ENCODE measurements around the gene GNL3. TPM values are rescaled to one million over a fixed set of nuclear protein-coding genes. Genes with fewer than 3 reads are reported as not detected.

GNL3 gene
- total and polyA plus RNA-seq, 2 donors (not counting 3 experiments of a cell fraction or from before 2014, with no cell fraction given): 27.8 to 109 TPM

DNA sequence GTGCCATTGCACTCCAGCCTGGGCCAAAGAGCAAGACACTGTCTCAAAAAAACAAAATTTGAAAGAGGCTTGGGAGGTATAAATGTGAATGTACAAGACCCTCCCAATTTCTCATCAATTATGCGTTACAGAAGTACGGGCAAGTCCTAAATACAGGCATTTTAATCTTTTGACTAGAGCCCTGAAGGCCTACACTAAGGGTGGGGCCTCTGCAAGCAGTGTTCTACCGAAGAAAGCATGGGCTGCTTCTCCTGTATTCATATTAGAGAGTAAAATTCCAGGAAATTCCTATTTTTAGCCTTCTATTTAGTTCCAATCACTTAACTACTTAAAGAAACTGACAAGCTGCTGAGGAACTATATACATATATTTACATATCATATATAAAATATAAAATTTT lies 25.8 kb upstream of the GNL3 start:
- Histone ChIP-seq H3K4me1 (ENCODE audit: control insufficient read depth, extremely low read depth, insufficient read depth, low read length) (peaks cover 6% of the 10 kb centered on the region), H3K9me1 (replicated peaks; ENCODE audit: control insufficient read depth, extremely low read depth, insufficient read depth, low read length) (no peaks in the 10 kb centered on the region), H2AFZ (ENCODE audit: low read depth, low read length) (no peak overlapping the region), H3K27me3 (ENCODE audit: control insufficient read depth in 2 of 2, insufficient read depth in 2 of 2, low read length in 2 of 2) (no peaks in the 10 kb centered on the region), H3K9ac (replicated peaks; ENCODE audit: extremely low read depth, insufficient read depth, low read length) (no peak overlapping the region), H3K4me3 (replicated peaks in 1 of 3; ENCODE audit: insufficient read depth in 1 of 3, low read depth in 1 of 3, low read length in 3 of 3) (no peak overlapping the region), H3K79me2 (ENCODE audit: control insufficient read depth, insufficient read depth, low read length) (no peaks in the 10 kb centered on the region), H4K20me1 (replicated peaks; ENCODE audit: control insufficient read depth, extremely low read depth, insufficient read depth, low read length) (no peaks in the 10 kb centered on the region), H3K36me3 (ENCODE audit: control insufficient read depth in 2 of 2, extremely low read depth in 1 of 2, insufficient read depth in 2 of 2, low read length in 2 of 2) (peaks cover 21 to 25% of the 10 kb centered on the region in 2 experiments), H3K9me3 (replicated peaks; ENCODE audit: control insufficient read depth, insufficient read depth, low read length) (no peaks in the 10 kb centered on the region), H3K4me2 (ENCODE audit: insufficient read depth, low read length) (no peak overlapping the region), H3K27ac (ENCODE audit: insufficient read depth, low read depth, low read length) (no peak overlapping the region)
- ChIA-PET POLR2A (no interaction called here), CTCF (interaction anchor here (1.6 kb wide), 1 partner anchor 189 kb away, joined by 3 read pairs; no protein-coding TSS in a partner anchor)
- BruUV-seq (replicated peaks): no TSS peak
- intact Hi-C loops (cut with micrococcal nuclease): no loop called here
- TF ChIP-seq, protein P1, sequence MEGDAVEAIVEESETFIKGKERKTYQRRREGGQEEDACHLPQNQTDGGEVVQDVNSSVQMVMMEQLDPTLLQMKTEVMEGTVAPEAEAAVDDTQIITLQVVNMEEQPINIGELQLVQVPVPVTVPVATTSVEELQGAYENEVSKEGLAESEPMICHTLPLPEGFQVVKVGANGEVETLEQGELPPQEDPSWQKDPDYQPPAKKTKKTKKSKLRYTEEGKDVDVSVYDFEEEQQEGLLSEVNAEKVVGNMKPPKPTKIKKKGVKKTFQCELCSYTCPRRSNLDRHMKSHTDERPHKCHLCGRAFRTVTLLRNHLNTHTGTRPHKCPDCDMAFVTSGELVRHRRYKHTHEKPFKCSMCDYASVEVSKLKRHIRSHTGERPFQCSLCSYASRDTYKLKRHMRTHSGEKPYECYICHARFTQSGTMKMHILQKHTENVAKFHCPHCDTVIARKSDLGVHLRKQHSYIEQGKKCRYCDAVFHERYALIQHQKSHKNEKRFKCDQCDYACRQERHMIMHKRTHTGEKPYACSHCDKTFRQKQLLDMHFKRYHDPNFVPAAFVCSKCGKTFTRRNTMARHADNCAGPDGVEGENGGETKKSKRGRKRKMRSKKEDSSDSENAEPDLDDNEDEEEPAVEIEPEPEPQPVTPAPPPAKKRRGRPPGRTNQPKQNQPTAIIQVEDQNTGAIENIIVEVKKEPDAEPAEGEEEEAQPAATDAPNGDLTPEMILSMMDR (IDR thresholded peaks at IDR 0.05; ENCODE audit: extremely low read depth in 1 of 2, insufficient read depth in 1 of 2, low read depth in 1 of 2, low read length in 2 of 2): no peak
- no peak for TF ChIP-seq GATA2 (IDR thresholded peaks at IDR 0.05; ENCODE audit: insufficient read depth, insufficient read length, low read depth, low read length)
- TF ChIP-seq, protein P2, sequence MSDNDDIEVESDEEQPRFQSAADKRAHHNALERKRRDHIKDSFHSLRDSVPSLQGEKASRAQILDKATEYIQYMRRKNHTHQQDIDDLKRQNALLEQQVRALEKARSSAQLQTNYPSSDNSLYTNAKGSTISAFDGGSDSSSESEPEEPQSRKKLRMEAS (IDR thresholded peaks at IDR 0.05; ENCODE audit: insufficient read depth, insufficient read length): no peak
- no peak for TF ChIP-seq MYC (IDR thresholded peaks at IDR 0.05; ENCODE audit: low read depth, low read length)
- no peak for TF ChIP-seq JUN (IDR thresholded peaks at IDR 0.05; ENCODE audit: borderline replicate concordance, insufficient read depth, insufficient read length, low read depth)
- no peak for TF ChIP-seq POLR2AphosphoS5 (IDR thresholded peaks at IDR 0.05; ENCODE audit: insufficient read depth, low read depth, low read length)
- no peak for TF ChIP-seq FOS (IDR thresholded peaks at IDR 0.05; ENCODE audit: borderline replicate concordance, insufficient read depth, low read length)
- TF ChIP-seq POLR2A (IDR thresholded peaks at IDR 0.05; ENCODE audit: low read depth, low read length): no peak
- TF ChIP-seq EZH2 (IDR thresholded peaks at IDR 0.05; ENCODE audit: borderline replicate concordance, low read depth, low read length, severe bottlenecking): no peak
- dilution Hi-C loops (cut with MboI; ENCODE audit: extremely low pct_ligation_motif_present, low sequenced_read_pairs): no loop called here
- no peak for DNase-seq (ENCODE audit: low read depth, low spot score)
- no peak for FAIRE-seq

Measured in endothelial cell of umbilical vein (primary cell).